DND-41 (cell line): ENCODE measurements around the gene DPP9.

Experiments
- ATAC-seq: fragments of 200-7000 bp; cut with Tn5 transposase; 3 replicates; pipeline ENCODE4 v1.9.1; 2021; ENCODE audit warnings: low read depth; ENCODE audit not compliant: insufficient read depth
- DNase-seq: peaks from one replicate; pipeline ENCODE4 v3.0.0-alpha.2; 2020
- H2AFZ ChIP-seq: 2 replicates; pipeline ENCODE4 v1.6.0; 2012; ENCODE audit warnings: low read depth, low read length
- H3K27ac ChIP-seq: 2 replicates; pipeline ENCODE4 v1.5.1; 2012; ENCODE audit warnings: low read length, inconsistent platforms
- H3K27me3 ChIP-seq: fragments of 200-600 bp; sonication (generic); 2 replicates; pipeline ENCODE4 v1.6.0; 2012; ENCODE audit warnings: low read length, mild to moderate bottlenecking, inconsistent platforms; ENCODE audit not compliant: insufficient read depth, poor library complexity
- H3K36me3 ChIP-seq: 2 replicates; pipeline ENCODE4 v1.5.1; 2012; ENCODE audit warnings: low read length, inconsistent platforms; ENCODE audit not compliant: insufficient read depth
- H3K4me1 ChIP-seq: 2 replicates; pipeline ENCODE4 v1.5.1; 2012; ENCODE audit warnings: mild to moderate bottlenecking, low read length; ENCODE audit not compliant: insufficient read depth
- H3K4me2 ChIP-seq: 2 replicates; pipeline ENCODE4 v1.6.0; 2012; ENCODE audit warnings: mild to moderate bottlenecking, moderate library complexity, low read length, inconsistent platforms; ENCODE audit not compliant: insufficient read depth
- H3K4me3 ChIP-seq, 2 experiments: fragments of 200-600 bp in 1 of 2; shearing (Covaris generic) in 1 of 2; 2 replicates each; pipeline ENCODE4 v1.5.1; 2012 to 2016; ENCODE audit warnings: inconsistent platforms in 2 of 2, low read length in 2 of 2, mild to moderate bottlenecking in 2 of 2, low read depth in 1 of 2, moderate library complexity in 1 of 2
- H3K79me2 ChIP-seq: 2 replicates; pipeline ENCODE4 v1.6.0; 2012; ENCODE audit warnings: low read length, inconsistent platforms; ENCODE audit not compliant: insufficient read depth
- H3K9ac ChIP-seq: 2 replicates; pipeline ENCODE4 v1.6.0; 2012; ENCODE audit warnings: low read depth, mild to moderate bottlenecking, inconsistent platforms, low read length, moderate library complexity
- H3K9me3 ChIP-seq: 2 replicates; pipeline ENCODE4 v1.5.1; 2012; ENCODE audit warnings: low read length, moderate library complexity, mild to moderate bottlenecking, inconsistent platforms; ENCODE audit not compliant: insufficient read depth, severe bottlenecking
- H4K20me1 ChIP-seq: 2 replicates; pipeline ENCODE4 v1.6.0; 2012; ENCODE audit warnings: low read length; ENCODE audit not compliant: insufficient read depth
- EZH2 ChIP-seq: IDR thresholded peaks from 3 replicates; pipeline ENCODE4 v1.6.1; 2012; ENCODE audit warnings: borderline replicate concordance, low read depth, mild to moderate bottlenecking, moderate library complexity, low read length, inconsistent platforms; ENCODE audit not compliant: severe bottlenecking
- TF ChIP-seq, protein P1 (sequence below): IDR thresholded peaks from 2 replicates; pipeline ENCODE4 v1.5.1; 2012; ENCODE audit warnings: borderline replicate concordance, low read length, moderate library complexity, mild to moderate bottlenecking; ENCODE audit not compliant: poor library complexity, severe bottlenecking; ENCODE audit errors: extremely low read depth

Gene DPP9

GRCh38 chr19:4691373-4691772, 32.3 kb downstream of the DPP9 start:
- no peak overlapping the region for H3K27ac ChIP-seq
- H3K4me1 ChIP-seq: no peaks in the 10 kb centered on the region
- H3K27me3 ChIP-seq: no peaks in the 10 kb centered on the region
- no peak for DNase-seq
- no peak for ATAC-seq
- no peak overlapping the region for H2AFZ ChIP-seq
- H3K79me2 ChIP-seq: no peaks in the 10 kb centered on the region
- no peak overlapping the region for H3K4me2 ChIP-seq
- H3K9me3 ChIP-seq: no peaks in the 10 kb centered on the region
- no peak overlapping the region for H3K9ac ChIP-seq
- H4K20me1 ChIP-seq: peaks cover 8% of the 10 kb centered on the region
- TF ChIP-seq, protein P1, sequence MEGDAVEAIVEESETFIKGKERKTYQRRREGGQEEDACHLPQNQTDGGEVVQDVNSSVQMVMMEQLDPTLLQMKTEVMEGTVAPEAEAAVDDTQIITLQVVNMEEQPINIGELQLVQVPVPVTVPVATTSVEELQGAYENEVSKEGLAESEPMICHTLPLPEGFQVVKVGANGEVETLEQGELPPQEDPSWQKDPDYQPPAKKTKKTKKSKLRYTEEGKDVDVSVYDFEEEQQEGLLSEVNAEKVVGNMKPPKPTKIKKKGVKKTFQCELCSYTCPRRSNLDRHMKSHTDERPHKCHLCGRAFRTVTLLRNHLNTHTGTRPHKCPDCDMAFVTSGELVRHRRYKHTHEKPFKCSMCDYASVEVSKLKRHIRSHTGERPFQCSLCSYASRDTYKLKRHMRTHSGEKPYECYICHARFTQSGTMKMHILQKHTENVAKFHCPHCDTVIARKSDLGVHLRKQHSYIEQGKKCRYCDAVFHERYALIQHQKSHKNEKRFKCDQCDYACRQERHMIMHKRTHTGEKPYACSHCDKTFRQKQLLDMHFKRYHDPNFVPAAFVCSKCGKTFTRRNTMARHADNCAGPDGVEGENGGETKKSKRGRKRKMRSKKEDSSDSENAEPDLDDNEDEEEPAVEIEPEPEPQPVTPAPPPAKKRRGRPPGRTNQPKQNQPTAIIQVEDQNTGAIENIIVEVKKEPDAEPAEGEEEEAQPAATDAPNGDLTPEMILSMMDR: no peak
- no peak for TF ChIP-seq EZH2
- no peak overlapping the region for H3K4me3 ChIP-seq
- peaks cover 85% of the 10 kb centered on the region for H3K36me3 ChIP-seq

DNA sequence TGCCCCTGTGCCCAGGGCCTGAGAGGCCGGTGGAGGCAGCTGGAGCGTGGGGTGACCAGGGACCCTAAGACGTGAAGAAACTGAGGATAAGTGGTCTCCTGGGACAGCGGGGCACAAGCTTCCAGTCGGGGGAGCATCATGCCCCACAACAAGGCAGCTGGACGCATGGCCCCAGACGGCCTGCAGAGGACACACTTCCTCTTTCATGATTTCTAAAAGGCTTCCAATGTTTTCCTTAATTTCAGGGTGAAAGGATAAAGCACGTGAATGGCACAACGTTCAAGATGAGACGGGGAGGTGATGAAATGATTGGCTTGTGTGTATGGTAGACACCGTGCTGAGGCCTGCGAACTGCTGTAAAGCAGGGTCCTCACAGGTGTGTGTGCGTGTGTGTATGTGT, 33.3 kb downstream of the DPP9 start:
- Histone ChIP-seq H3K4me2 (no peak overlapping the region), H4K20me1 (peaks cover 8% of the 10 kb centered on the region), H2AFZ (no peak overlapping the region), H3K27ac (no peak overlapping the region), H3K36me3 (peaks cover 89% of the 10 kb centered on the region), H3K4me3 (no peak overlapping the region), H3K79me2 (no peaks in the 10 kb centered on the region), H3K9ac (no peak overlapping the region), H3K4me1 (no peaks in the 10 kb centered on the region), H3K27me3 (no peaks in the 10 kb centered on the region), H3K9me3 (no peaks in the 10 kb centered on the region)
- ATAC-seq: no peak
- no peak for DNase-seq
- TF ChIP-seq, protein P1: no peak
- TF ChIP-seq EZH2: no peak

GRCh38 chr19:4689403-4689802, 34.2 kb downstream of the DPP9 start:
- Histone ChIP-seq H3K36me3 (peaks cover 89% of the 10 kb centered on the region), H3K4me2 (no peak overlapping the region), H3K27ac (no peak overlapping the region), H3K4me1 (no peaks in the 10 kb centered on the region), H3K9ac (no peak overlapping the region), H3K4me3 (no peak overlapping the region), H3K79me2 (no peaks in the 10 kb centered on the region), H4K20me1 (peaks cover 4% of the 10 kb centered on the region), H3K27me3 (no peaks in the 10 kb centered on the region), H3K9me3 (no peaks in the 10 kb centered on the region), H2AFZ (no peak overlapping the region)
- TF ChIP-seq, protein P1: no peak
- no peak for TF ChIP-seq EZH2
- no peak for ATAC-seq
- DNase-seq: no peak

- Histone ChIP-seq H2AFZ (no peak overlapping the region), H4K20me1 (peaks cover 4% of the 10 kb centered on the region)
- no peak for DNase-seq
These were observed 35.1 kb downstream of the DPP9 start for GRCh38 chr19:4688587-4688986.

More at GRCh38 chr19:4688587-4688986, 35.1 kb downstream of the DPP9 start:
- Histone ChIP-seq H3K36me3 (peaks cover 89% of the 10 kb centered on the region), H3K27me3 (no peaks in the 10 kb centered on the region), H3K27ac (no peak overlapping the region), H3K4me1 (no peaks in the 10 kb centered on the region), H3K9ac (no peak overlapping the region), H3K9me3 (no peaks in the 10 kb centered on the region), H3K4me3 (no peak overlapping the region), H3K4me2 (no peak overlapping the region), H3K79me2 (no peaks in the 10 kb centered on the region)
- ATAC-seq: no peak
- TF ChIP-seq EZH2: no peak
- TF ChIP-seq, protein P1: no peak
